ENCODE measurements around the gene PANX1.

DNA sequence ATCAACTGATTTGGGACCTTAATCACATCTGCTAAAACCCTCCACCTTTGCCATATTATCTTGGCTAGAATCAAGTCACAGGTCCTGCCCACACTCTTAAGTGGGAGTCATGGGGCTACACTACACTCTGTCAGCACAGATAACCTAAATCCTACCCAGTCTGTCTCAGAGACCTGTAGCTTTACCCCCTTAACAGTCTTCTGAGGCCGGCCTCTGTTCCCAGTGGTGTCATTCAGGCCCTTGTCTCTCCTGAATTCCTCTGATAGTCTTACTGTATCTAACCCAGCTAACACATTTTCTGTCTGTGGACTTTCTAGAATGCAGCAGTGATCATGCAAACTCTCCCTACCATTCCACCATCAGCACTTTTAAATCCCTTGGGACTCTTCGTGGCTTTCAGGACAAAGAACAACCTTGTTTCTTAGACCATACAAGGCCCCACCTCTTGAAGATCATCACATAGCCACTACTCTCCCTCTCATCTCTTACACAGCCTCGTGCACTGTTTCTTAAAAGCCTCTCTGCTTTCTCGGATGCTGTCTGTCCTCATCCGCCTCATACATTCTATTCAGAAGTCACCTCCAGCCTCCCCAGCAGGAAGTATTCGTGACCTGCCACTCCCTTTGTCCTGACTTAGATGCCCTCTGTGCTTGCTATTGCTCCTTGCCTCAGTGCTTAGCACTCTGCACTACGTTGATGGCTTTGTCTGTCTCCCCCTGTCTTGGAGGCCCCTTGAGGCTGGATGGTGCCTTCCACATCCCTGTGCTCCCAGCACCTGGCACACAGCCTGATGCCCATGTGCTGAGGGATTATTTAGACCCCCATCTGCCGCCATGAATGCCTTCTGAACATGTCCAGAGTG lies 57.9 kb downstream of the PANX1 start:
- TF ChIP-seq, protein P1, sequence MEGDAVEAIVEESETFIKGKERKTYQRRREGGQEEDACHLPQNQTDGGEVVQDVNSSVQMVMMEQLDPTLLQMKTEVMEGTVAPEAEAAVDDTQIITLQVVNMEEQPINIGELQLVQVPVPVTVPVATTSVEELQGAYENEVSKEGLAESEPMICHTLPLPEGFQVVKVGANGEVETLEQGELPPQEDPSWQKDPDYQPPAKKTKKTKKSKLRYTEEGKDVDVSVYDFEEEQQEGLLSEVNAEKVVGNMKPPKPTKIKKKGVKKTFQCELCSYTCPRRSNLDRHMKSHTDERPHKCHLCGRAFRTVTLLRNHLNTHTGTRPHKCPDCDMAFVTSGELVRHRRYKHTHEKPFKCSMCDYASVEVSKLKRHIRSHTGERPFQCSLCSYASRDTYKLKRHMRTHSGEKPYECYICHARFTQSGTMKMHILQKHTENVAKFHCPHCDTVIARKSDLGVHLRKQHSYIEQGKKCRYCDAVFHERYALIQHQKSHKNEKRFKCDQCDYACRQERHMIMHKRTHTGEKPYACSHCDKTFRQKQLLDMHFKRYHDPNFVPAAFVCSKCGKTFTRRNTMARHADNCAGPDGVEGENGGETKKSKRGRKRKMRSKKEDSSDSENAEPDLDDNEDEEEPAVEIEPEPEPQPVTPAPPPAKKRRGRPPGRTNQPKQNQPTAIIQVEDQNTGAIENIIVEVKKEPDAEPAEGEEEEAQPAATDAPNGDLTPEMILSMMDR (conservative IDR thresholded peaks at IDR 0.05; ENCODE audit: low read depth in 2 of 2), result no peak
- TF ChIP-seq ZNF114 (CRISPR knock-in tag; IDR thresholded peaks at IDR 0.05), result no peak
- TF ChIP-seq POLR2AphosphoS5 (IDR thresholded peaks at IDR 0.05; ENCODE audit: low read depth), result no peak
- no peak for TF ChIP-seq JUNB (IDR thresholded peaks at IDR 0.05; ENCODE audit: unreplicated experiment)
- TF ChIP-seq, protein P2, sequence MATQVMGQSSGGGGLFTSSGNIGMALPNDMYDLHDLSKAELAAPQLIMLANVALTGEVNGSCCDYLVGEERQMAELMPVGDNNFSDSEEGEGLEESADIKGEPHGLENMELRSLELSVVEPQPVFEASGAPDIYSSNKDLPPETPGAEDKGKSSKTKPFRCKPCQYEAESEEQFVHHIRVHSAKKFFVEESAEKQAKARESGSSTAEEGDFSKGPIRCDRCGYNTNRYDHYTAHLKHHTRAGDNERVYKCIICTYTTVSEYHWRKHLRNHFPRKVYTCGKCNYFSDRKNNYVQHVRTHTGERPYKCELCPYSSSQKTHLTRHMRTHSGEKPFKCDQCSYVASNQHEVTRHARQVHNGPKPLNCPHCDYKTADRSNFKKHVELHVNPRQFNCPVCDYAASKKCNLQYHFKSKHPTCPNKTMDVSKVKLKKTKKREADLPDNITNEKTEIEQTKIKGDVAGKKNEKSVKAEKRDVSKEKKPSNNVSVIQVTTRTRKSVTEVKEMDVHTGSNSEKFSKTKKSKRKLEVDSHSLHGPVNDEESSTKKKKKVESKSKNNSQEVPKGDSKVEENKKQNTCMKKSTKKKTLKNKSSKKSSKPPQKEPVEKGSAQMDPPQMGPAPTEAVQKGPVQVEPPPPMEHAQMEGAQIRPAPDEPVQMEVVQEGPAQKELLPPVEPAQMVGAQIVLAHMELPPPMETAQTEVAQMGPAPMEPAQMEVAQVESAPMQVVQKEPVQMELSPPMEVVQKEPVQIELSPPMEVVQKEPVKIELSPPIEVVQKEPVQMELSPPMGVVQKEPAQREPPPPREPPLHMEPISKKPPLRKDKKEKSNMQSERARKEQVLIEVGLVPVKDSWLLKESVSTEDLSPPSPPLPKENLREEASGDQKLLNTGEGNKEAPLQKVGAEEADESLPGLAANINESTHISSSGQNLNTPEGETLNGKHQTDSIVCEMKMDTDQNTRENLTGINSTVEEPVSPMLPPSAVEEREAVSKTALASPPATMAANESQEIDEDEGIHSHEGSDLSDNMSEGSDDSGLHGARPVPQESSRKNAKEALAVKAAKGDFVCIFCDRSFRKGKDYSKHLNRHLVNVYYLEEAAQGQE (IDR thresholded peaks at IDR 0.05; ENCODE audit: unreplicated experiment), result no peak
- no peak for TF ChIP-seq EZH2 (IDR thresholded peaks at IDR 0.05; ENCODE audit: low read depth, unreplicated experiment)
- TF ChIP-seq, protein P3, sequence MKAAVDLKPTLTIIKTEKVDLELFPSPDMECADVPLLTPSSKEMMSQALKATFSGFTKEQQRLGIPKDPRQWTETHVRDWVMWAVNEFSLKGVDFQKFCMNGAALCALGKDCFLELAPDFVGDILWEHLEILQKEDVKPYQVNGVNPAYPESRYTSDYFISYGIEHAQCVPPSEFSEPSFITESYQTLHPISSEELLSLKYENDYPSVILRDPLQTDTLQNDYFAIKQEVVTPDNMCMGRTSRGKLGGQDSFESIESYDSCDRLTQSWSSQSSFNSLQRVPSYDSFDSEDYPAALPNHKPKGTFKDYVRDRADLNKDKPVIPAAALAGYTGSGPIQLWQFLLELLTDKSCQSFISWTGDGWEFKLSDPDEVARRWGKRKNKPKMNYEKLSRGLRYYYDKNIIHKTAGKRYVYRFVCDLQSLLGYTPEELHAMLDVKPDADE (IDR thresholded peaks at IDR 0.05), result no peak
- TF ChIP-seq EZH2phosphoT487 (IDR thresholded peaks at IDR 0.05; ENCODE audit: unreplicated experiment), result no peak
- no peak for TF ChIP-seq STAT1 (IDR thresholded peaks at IDR 0.05; ENCODE audit: unreplicated experiment)
- no peak for TF ChIP-seq NANOG (IDR thresholded peaks at IDR 0.05; ENCODE audit: borderline replicate concordance)

Data from GM23338 (cell line).